Cerebellar nuclear complex (tissue), 1 donor: ENCODE results near the gene CTSE.

ENCODE experiments used
- DNase-seq, 2 experiments: peaks; one replicate each; lab custom pipeline; 2025; lab: John Stamatoyannopoulos, UW

The CTSE gene

GRCh38 chr1:206049919-206050600 lies 26.4 kb upstream of the CTSE start:
- no peak for DNase-seq

- DNase-seq = no peak
Measured at GRCh38 chr1:206049293-206049692, 25.6 kb upstream of the CTSE start.

- DNase-seq = no peak
Measured at GRCh38 chr1:206048582-206048981, 24.9 kb upstream of the CTSE start.

- no peak for DNase-seq
Measured at GRCh38 chr1:206047271-206047670, 23.6 kb upstream of the CTSE start.

GRCh38 chr1:206041640-206042039 lies 17.9 kb upstream of the CTSE start:
- DNase-seq = no peak

GRCh38 chr1:206040328-206040727 lies 16.6 kb upstream of the CTSE start:
- no peak for DNase-seq

GRCh38 chr1:206039046-206039973 lies 15.6 kb upstream of the CTSE start:
- DNase-seq = no peak

- DNase-seq = no peak
Measured at GRCh38 chr1:206037581-206037980, 13.9 kb upstream of the CTSE start.

- DNase-seq = no peak
Measured at GRCh38 chr1:206036663-206037455, 13.2 kb upstream of the CTSE start.

GRCh38 chr1:206035027-206035426 lies 11.3 kb upstream of the CTSE start:
- DNase-seq = no peak

GRCh38 chr1:206032380-206033140 lies 8.9 kb upstream of the CTSE start:
- DNase-seq = no peak

- DNase-seq = peak; percentile 28 to 71
Measured at GRCh38 chr1:206030714-206031113, 7.0 kb upstream of the CTSE start.

- DNase-seq = no peak
Measured at GRCh38 chr1:206030191-206030590, 6.5 kb upstream of the CTSE start.

GRCh38 chr1:206029484-206029883 lies 5.8 kb upstream of the CTSE start:
- DNase-seq = no peak

GRCh38 chr1:206025283-206025820 lies 1.7 kb upstream of the CTSE start:
- DNase-seq = no peak

GRCh38 chr1:206022766-206023165 lies 929 bp downstream of the CTSE start:
- no peak for DNase-seq

GRCh38 chr1:206021626-206022365 lies 1.9 kb downstream of the CTSE start:
- DNase-seq = no peak

- no peak for DNase-seq
Measured at GRCh38 chr1:206021008-206021625, 2.6 kb downstream of the CTSE start.

- no peak for DNase-seq
Measured at GRCh38 chr1:206020393-206021007, 3.2 kb downstream of the CTSE start.

GRCh38 chr1:206015071-206015470 lies 8.6 kb downstream of the CTSE start:
- DNase-seq = no peak
